ENCODE data around the gene UBE2E2.

Gene UBE2E2

DNA sequence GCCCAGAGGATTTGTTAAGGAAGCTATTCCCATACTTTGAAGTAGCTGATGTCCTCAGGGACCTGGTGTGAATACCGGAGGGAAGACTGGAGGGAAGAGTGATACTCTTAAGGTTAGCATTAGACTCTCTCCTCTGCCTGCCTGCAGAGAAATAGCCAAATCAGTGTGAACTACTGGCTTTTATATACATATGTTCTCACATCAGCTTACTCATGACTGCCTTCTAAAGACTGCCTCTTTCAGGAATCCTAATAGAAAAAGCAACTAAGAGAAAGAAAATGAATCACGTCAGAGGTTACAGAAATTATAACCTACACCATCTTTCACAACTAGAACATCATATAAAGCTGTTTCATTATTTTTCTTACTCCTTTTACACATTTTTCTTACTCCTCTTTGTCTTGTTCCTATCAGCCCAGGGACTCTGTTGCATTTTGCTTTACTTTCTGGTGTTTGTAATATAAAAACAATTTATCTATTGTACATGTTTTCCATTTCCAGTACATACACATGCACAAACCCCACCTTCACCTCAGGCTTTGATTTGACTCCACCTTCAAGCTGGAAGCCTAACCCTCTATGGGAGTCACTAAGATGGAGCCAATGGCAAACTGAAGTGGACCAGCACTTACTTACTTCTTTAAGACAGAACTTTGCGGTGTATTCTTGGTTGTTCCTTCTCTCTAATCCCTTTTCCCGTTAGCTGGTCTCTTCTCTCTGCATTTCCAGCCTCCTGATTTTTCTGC, 345.0 kb downstream of the UBE2E2 start:
- DNase-seq: no peak

DNA sequence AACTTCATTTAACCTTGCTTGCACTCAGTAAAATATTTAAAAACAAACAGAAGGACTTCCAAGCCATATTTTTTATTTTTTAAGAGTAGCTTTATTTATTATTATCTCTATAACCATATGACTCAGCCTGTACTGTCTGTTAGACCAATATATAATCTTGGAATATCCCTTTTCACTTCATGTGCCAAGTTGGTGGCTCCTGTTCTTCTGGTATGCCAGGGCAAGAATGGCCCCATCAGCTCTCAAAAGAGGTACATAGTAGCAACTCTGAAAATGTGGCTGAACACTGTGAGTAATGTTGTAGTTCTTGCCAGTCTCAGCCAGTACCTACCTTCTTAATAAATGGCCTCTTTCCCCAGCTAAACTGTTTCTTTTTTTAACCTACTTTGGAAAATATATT, 345.6 kb downstream of the UBE2E2 start:
- DNase-seq: no peak

DNA sequence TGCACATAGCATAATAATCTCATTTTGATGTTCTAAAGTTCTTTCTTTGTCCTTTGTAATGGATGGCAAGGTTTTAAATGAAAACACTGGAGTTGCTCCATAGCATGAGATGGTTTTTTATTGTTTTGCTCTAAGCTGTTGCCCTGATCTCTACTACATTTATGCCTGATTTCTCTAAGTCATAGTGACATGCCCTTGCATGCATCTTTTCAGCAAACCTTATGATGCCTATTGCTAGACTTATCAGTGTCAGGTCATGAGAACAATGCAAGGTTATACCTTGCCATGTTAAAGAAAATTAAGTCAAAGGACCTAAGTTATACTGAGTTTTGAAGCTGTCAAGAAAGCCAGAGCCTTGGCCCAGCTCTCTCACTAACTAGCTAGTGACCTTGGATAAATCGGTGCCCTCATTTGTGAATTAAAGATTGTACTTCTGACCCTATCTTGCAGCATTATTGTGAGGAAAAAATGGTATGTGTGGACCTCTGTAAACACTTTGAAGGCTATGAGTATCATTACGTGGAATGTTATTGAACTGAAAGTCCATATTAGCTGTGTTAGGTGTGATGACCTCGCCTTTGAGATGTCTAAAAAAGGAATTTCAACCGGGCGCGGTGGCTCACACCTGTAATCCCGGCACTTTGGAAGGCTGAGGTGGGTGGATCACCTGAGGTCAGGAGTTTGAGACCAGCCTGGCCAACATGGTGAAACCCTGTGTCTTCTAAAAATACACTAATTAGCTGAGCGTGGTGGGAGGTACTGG, 346.2 kb downstream of the UBE2E2 start:
- DNase-seq: no peak

DNA sequence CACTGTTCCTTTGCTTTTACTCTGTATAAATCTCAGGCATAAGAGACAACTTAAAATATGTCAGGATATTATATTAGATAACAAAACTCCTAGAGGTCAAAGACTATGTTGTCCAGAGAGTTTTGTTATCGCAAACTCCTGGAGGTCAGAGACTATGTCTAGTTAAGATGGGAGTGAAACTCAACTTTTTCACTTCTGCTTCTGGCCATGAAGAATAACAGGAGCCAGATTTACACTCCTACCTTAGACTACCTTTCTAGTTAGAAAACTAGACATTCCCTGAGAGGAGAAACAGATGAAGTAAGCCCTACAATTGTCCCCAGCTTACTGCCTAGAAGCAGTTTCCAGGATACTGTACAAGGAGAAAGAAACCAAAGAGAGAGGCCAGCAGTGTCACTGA, 347.3 kb downstream of the UBE2E2 start:
- DNase-seq: no peak

DNA sequence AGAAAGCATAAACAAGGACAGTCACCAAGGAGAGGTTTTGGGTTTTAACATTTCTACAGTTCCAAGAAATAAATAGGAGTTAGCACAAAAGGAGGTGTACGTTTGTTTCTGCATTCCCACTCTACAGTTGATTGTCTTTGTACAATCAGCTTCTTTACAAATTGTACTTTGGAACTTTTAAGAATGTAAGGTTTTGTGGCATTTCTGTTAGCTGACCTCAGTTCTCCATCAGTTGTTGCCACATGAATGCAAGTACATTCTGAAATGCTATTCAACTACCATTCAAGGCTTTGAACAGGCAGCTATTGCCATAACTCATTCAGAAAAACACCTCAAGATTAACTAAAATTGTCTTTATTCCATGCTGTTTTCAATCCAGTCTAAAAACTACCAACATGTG, 349.4 kb downstream of the UBE2E2 start:
- no peak for DNase-seq

DNA sequence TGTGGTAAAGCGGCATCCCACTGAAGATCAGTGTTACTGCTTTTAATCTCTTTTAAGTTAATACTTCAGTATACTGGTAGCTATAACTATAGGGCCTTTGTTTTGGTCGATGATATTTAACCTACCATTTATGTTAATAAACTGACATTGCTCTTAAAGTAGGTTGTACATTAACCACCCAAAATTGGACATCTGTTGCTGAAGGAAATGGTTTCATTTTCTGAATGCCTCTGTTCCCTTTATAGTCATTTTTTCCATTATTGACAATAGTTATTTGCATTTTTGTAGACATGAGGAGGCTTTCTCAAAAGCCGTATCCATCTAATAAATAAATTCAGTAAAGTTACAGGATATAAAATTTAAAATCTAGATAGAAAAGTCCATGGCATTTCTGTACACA, 350.2 kb downstream of the UBE2E2 start:
- no peak for DNase-seq

DNA sequence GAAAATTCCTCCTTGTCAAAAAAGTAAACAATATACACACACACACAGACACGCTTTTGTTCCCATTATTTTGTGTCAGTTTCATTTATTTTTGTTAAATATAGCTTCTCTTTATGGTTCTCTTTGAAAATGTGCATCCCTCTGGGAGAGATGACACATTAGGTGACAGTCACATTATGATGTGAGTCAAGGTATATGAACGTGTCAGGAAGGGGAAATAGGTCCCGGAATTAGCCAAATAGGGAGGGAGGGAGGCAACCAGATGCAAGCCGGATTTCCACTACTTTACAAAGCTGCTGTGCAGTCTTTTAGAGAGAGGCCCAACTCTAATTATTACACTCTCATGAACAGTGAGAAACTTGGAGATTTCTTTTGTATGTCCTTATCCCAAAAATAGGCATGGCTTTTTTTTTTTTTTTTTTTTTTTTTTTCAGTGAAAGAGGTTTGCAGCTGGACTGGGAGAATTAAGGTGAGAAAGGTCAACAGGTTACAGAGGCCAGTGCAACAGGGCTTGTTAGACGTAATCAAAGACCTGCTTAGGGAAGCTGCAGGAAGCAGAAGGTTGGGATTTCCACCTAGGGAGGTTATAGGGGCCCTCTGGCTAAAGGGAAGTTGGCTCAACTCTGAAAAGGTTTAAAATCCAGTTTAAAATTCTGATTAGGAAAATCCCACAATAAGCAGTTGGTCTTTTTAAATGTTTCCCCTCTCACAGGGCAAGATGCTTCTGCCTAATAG, 362.1 kb downstream of the UBE2E2 start:
- DNase-seq: no peak

DNA sequence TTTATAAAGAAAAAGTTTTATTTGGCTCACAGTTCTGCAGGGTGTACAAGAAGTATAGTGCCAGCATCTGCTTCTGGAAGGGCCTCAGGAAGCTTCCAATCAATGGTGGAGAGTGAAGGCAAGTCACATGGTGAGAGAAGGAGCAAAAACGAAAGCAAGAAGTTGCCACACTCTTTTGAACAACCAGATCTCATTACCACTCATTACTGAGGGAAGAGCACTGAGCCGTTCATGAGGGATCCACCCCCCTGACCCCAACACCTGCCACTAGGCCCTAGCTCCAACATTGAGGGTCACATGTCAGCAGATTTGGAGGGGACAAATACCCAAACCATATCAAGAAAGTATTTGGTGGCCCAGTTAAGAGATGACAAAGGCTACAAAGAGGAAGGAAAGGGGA, 363.4 kb downstream of the UBE2E2 start:
- DNase-seq: no peak

DNA sequence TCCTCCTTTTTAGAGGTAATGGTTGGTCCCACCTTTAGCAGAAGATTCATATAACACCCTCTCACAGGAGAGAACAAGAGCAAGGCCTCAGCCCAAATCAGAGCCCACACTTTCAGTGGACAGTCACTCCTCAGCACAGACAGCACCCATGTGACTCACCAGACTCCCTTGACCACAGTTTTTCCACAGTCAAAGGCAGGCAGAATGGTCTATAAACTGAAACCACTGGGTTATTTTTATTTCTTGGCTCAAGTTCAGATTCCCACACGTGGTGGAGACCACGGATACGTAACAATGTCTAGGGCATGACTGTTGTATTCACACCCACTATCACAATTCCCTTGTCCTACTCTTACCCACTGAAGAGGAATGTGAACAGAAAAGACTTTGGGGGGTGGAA, 364.8 kb downstream of the UBE2E2 start:
- no peak for DNase-seq

DNA sequence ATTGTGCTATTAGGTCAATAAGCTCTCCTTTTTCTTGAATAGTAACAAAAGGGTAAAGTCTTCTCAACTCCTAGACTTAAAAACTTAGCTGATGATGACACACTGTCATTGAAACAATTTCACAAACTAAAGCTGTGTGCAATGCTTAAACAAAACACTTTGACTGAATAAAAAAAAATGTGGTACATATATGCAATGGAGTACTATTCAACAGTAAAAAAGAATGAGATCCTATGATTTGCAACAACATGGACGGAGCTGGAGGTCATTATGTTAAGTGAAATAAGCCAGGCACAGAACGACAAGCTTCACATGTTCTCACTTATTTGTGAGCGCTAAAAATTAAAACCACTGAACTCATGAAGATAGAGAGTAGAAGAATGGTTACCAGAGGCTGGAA, 370.7 kb downstream of the UBE2E2 start:
- no peak for DNase-seq

DNA sequence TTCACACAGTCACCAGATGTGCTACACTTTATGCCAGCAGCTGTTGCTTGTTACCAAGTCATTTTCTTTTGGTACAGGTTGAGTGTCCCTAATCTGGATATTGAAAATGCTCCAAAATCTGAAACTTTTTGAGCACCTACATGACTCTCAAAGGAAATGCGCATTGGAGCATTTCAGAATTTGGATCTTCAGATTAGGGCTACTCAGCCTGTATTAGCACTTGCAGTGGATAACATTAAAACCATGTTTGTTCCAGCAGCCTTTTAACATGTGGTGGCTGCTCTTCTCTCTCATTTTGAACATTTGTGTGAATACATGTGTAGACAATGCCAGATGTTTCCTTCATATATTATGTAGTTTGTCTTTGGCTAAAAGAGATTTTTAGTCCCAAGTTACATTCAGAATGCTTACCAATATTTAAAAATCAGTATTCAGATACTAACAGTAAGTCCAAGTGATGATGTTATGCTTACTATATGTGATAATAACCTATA, 371.7 kb downstream of the UBE2E2 start:
- no peak for DNase-seq

DNA sequence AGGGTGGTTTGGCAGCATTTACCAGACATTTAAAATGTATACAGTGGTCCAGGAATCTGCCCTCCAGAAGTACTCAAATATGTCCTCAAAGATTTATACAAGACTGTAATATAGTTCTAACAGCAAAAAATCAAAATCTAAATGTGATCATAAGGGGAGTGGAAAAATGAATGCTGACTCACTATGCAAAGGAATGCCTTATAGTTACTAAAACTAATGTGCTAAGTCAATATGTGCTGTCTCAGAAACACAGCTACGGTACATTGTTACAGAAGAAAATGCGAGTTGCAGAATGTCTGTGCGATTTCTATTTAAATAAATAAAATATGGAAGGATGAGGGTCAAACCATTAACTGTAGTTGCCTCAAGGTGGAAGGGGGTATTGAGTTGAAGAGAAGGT, 372.6 kb downstream of the UBE2E2 start:
- no peak for DNase-seq

DNA sequence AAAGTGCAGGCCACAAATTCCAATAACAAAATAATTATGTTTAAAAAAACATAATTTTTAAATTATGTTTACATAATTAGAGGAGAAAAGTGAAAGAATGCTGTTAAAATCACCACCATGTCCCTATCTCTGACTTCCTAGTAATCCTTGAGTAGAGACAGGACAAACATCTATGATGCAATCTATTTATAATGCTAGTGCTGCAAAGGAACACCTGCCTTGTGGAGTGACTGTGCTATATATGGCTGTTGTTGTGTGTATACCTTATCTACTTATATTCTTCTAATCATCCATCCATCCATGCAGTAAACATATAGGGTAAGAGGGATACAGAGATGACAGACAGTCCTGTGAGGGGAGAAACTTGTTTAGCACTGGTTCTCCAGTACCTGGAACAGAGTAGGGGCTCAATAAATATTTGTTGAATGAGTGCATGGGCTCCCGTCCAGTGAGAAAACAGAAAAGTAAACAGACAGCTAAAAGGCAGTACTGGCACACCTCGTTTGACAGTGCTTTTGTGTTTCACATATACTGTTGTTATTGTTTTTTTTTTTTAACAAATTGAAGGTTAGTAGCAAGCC, 373.3 kb downstream of the UBE2E2 start:
- no peak for DNase-seq

DNA sequence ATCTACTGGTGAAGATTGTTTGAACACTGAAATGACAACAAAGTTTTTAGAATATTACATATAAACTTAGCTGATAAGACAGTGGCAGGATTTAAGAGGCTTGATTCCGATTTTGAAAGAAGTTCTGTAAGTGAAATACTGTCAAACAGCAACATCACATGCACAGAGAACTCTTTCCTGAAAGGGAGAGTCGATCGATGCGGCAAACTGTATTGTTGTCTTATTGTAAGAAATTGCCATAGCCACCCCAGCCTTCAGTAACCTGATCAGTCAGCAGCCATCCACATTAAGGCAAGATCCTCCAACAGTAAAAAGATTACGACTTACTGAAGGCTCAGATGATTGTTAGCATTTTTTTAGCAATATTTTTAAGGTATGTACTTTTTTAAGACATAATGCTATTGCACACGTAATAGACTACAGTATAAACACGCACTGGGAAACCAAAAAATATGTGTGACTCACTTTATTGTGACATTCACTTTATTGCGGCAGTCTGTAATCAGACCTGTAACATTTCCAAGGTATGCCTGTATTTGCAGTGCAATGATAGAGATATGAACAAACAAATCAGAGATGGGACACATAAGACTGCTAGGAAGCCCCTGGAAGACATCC, 377.1 kb downstream of the UBE2E2 start:
- no peak for DNase-seq

DNA sequence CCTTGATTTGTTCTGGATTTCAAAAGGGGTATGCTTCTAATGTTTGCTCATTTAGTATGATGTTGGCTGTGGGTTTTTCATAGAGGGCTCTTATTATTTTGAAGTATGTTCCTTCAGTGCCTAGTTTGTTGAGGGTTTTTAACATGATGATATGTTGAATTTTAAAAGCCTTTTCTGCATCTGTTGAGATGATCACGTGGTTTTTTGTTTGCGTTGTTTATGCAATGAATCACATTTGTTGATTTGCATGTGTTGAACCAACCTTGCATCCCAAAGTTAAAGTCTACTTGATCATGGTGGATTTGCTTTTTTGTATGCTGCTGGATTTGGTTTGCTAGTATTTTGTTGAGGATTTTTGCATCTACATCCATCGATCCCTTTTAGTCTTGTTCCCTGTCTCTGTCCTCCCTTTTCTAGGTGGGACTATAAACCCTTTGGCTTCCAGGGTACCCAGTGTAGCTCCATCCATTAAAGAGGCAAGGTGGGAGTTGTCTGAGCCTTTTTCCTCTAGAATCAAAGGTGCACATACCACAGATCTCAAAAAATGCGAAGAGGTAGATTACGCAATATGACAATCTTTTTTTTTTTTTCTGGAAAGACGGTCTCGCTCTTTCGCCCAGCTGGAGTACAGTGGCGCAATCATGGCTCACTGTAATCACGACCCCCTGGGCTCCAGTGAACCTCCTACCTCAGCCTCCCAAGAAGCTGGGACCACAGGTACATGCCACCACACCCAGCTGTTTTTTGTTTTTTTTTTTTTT, 381.0 kb downstream of the UBE2E2 start:
- no peak for DNase-seq

DNA sequence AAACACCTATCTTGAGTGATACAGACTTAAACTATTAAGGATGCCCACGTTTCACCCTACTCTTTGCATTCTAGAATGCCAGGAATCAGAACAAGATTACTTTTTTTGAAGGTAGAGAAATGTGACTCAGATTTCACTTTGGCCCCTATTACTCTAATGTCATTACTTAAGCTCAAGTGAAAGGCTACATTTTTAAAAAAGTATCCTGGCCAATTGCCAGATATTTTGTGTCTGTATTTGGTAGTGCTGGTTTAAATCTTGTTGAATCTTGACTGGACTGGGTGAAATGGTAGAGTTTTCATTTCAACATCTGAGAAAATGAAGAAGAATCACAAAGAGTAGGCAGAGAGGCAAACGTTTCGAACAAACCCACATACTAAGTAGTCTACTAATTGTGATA, 384.4 kb downstream of the UBE2E2 start:
- no peak for DNase-seq

DNA sequence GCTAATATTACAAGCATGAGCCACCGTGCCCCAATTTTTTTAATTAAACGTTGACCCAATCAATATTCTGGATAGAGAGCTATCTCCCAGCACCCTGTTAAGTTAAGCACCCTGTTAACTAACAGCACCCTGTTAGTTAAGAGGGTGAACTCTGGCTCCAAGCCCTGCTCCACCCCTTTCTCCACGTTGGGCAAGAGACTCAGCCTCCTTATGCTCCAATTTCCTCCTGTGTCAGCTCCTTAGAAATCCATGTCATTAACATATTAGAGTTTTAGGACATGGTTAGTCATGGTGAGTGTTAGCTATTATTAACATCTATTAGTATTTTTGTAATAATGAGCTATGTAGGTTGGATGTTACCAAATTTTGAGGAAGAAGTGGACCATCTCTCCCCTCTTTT, 385.4 kb downstream of the UBE2E2 start:
- DNase-seq: no peak

DNA sequence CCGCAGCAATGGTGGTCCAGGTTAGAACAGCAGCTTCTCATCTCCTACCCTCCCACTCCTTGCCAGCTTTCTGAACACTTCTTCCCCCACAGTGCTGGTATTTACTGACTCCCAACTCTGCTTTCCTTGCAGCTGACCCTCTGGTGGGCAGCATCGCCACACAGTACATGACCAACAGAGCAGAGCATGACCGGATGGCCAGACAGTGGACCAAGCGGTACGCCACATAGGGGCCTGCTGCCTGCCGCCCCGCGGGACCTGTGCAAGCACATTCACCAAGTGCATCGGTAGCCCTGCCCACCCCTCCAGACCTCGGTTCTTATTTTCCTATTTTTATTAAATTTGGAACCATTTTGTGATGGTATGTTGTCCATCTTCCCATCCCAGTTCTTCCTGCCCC, 386.5 kb downstream of the UBE2E2 start:
- DNase-seq: no peak

DNA sequence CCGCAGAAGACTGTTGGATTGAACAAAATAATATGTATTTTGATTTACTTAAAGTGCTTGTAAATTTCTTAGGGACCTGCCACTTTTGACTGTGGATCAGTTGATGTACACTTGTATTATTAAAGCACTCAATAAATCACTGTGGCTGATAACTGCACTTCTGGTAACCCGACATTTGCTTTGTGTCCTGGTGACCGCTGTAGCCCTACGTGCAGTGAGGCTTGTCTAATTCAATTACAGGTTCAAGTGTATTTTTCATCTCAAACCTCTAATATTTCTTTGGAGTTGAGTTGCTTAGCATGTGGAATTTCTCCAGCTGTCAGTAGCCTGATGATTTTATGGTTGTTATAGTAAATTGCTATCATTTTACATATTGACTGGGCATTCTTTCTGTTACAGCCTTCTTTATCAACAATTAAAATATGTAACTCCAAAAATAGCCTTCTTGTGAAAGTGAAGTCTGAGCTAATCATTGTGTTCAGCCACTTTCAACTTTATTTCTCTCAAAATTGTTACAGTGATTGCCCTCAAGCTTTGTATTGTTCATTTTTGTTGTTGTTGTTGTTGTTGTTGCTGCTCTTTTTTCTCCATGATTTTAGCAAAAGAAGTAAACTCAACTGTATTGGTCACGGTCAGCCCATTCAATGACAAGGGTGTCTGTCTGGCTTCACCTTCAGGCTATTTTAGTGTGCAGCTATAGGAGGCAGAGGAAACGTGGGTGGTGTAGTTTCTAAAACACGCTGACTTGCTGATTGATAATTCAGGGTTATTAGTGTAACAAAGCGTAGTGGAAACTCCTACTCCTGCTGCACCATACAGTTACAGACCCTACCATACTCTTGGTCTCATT, 387.5 kb downstream of the UBE2E2 start:
- no peak for DNase-seq

DNA sequence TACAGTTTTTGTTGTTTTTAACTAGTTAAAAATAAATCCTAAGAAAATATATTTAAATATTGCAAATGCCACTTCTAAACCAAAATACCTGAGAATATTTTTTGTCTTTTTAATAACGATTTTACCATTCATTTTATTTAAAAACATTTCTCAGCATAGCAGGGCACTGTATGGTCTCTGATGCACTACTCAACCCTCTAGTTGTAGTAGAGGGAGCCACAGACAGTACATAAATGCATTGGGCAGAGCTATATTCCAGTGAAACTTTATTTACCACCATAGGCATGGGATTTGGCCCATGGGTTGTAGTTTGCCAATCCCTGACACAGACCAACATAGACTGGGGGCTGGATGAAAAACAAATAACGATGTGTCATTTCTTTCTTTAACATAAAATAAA, 388.2 kb downstream of the UBE2E2 start:
- no peak for DNase-seq
